ENCODE measurements around the gene AEBP1.

GRCh38 chr7:44079331-44080021 lies 24.7 kb upstream of the AEBP1 start:
- no peak for TF ChIP-seq CTCF (conservative IDR thresholded peaks at IDR 0.05; ENCODE audit: low read length)
- no peak for TF ChIP-seq EZH2phosphoT487 (IDR thresholded peaks at IDR 0.05; ENCODE audit: borderline replicate concordance)

Data from Loucy (cell line).